ENCODE results near the gene SACS. TPM values are rescaled to one million over a fixed set of nuclear protein-coding genes. Genes with fewer than 3 reads are reported as not detected.

Gene SACS
- total and polyA plus RNA-seq, 2 donors (not counting 1 experiment from before 2014, with no cell fraction given) = 6.8 to 21.4 TPM

- H4K20me1 ChIP-seq (ENCODE audit: control insufficient read depth, insufficient read depth, low read length, poor library complexity, severe bottlenecking) = no peaks in the 10 kb centered on the region
Observed at GRCh38 chr13:23447927-23448326, 14.4 kb upstream of the SACS start.

DNA sequence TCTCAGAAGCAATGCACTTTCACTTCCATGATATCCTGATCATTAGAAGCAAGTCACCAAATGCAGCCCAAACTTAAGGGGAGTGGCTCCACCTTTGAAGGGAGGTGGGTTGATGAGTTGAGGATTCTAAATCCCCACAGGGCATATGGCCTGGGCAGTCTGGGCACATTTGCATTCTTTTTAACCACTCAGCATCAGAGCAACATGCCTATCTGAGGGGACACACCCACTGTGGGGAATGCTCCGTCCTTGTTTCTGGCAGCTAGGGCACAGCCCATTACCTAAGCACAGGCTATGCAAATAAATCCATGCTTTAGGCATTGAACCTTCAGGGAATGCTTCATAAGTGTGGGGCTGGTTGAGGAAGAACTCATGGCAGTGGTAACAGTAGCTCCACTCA is 12.3 kb upstream of the SACS start:
- Histone ChIP-seq H3K36me3 (replicated peaks in 1 of 2; ENCODE audit: control extremely low read depth in 1 of 2, control insufficient read depth in 1 of 2, extremely low read depth in 1 of 2, insufficient read depth in 2 of 2, low read length in 1 of 2) (no peaks in the 10 kb centered on the region), H3K27me3 (replicated peaks in 1 of 4; ENCODE audit: control extremely low read depth in 1 of 4, control insufficient read depth in 3 of 4, insufficient read depth in 4 of 4, low read length in 3 of 4) (peaks cover 0 to 4% (median 1%) of the 10 kb centered on the region in 4 experiments), H3K4me1 (ENCODE audit: control insufficient read depth in 2 of 2, insufficient read depth in 2 of 2, low read length in 2 of 2) (no peaks in the 10 kb centered on the region), H4K20me1 (ENCODE audit: control insufficient read depth, insufficient read depth, low read length, poor library complexity, severe bottlenecking) (no peaks in the 10 kb centered on the region), H2AFZ (ENCODE audit: insufficient read depth, low read depth, low read length, poor library complexity, severe bottlenecking) (no peak overlapping the region), H3K4me2 (replicated peaks; ENCODE audit: low read depth, low read length, poor library complexity, severe bottlenecking) (no peak overlapping the region), H3K27ac (ENCODE audit: low read length in 2 of 2) (no peak overlapping the region), H3K9ac (ENCODE audit: low read length) (no peak overlapping the region), H3K4me3 (ENCODE audit: control extremely low read depth in 1 of 5, extremely low read depth in 1 of 5, insufficient read depth in 1 of 5, low read depth in 2 of 5, low read length in 4 of 5) (no peak overlapping the region), H3K79me2 (ENCODE audit: control insufficient read depth, insufficient read depth, low read length) (no peaks in the 10 kb centered on the region), H3K9me3 (ENCODE audit: control extremely low read depth in 1 of 3, control insufficient read depth in 2 of 3, insufficient read depth in 1 of 3, low read length in 2 of 3) (no peaks in the 10 kb centered on the region)
- CTCF ChIA-PET = no interaction called here
- Mint-ChIP-seq H3K4me3 (no peak overlapping the region), H3K9me3 (ENCODE audit: insufficient read depth) (no peaks in the 10 kb centered on the region), H3K27ac (no peak overlapping the region), H3K4me1 (peaks cover 2% of the 10 kb centered on the region), H3K27me3 (peaks cover 8% of the 10 kb centered on the region)
- WGBS (ENCODE audit: insufficient coverage) = no CpG with 5 or more reads among the region's 1 CpG
- DNase-seq (no peak), ATAC-seq (ENCODE audit: low read depth) (no peak)
- POLR2A ChIA-PET = no interaction called here
- intact Hi-C loops (cut with micrococcal nuclease) = no loop called here
- TF ChIP-seq EZH2 (IDR thresholded peaks at IDR 0.05; ENCODE audit: borderline replicate concordance, insufficient read depth, low read depth, low read length, poor library complexity, severe bottlenecking) = no peak
- TF ChIP-seq, protein P1, sequence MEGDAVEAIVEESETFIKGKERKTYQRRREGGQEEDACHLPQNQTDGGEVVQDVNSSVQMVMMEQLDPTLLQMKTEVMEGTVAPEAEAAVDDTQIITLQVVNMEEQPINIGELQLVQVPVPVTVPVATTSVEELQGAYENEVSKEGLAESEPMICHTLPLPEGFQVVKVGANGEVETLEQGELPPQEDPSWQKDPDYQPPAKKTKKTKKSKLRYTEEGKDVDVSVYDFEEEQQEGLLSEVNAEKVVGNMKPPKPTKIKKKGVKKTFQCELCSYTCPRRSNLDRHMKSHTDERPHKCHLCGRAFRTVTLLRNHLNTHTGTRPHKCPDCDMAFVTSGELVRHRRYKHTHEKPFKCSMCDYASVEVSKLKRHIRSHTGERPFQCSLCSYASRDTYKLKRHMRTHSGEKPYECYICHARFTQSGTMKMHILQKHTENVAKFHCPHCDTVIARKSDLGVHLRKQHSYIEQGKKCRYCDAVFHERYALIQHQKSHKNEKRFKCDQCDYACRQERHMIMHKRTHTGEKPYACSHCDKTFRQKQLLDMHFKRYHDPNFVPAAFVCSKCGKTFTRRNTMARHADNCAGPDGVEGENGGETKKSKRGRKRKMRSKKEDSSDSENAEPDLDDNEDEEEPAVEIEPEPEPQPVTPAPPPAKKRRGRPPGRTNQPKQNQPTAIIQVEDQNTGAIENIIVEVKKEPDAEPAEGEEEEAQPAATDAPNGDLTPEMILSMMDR (IDR thresholded peaks at IDR 0.05) = no peak

More at GRCh38 chr13:23447927-23448326, 14.4 kb upstream of the SACS start:
- no peak overlapping the region for H3K27ac Mint-ChIP-seq
- DNase-seq (no peak), ATAC-seq (ENCODE audit: low read depth) (no peak)
- H3K79me2 ChIP-seq (ENCODE audit: control insufficient read depth, insufficient read depth, low read length) = no peaks in the 10 kb centered on the region
- no peaks in the 10 kb centered on the region for H3K36me3 ChIP-seq (replicated peaks in 1 of 2; ENCODE audit: control extremely low read depth in 1 of 2, control insufficient read depth in 1 of 2, extremely low read depth in 1 of 2, insufficient read depth in 2 of 2, low read length in 1 of 2)
- TF ChIP-seq, protein P1 (IDR thresholded peaks at IDR 0.05) = no peak
- TF ChIP-seq EZH2 (IDR thresholded peaks at IDR 0.05; ENCODE audit: borderline replicate concordance, insufficient read depth, low read depth, low read length, poor library complexity, severe bottlenecking) = no peak
- no peak overlapping the region for H3K4me2 ChIP-seq (replicated peaks; ENCODE audit: low read depth, low read length, poor library complexity, severe bottlenecking)
- intact Hi-C loops (cut with micrococcal nuclease) = no loop called here
- H3K9ac ChIP-seq (ENCODE audit: low read length) = no peak overlapping the region
- no peak overlapping the region for H3K4me3 ChIP-seq (ENCODE audit: control extremely low read depth in 1 of 5, extremely low read depth in 1 of 5, insufficient read depth in 1 of 5, low read depth in 2 of 5, low read length in 4 of 5)
- peaks cover 0 to 12% (median 1%) of the 10 kb centered on the region in 4 experiments for H3K27me3 ChIP-seq (replicated peaks in 1 of 4; ENCODE audit: control extremely low read depth in 1 of 4, control insufficient read depth in 3 of 4, insufficient read depth in 4 of 4, low read length in 3 of 4)
- H3K9me3 Mint-ChIP-seq (ENCODE audit: insufficient read depth) = no peaks in the 10 kb centered on the region
- H3K4me3 Mint-ChIP-seq = no peak overlapping the region
- no peak overlapping the region for H3K27ac ChIP-seq (ENCODE audit: low read length in 2 of 2)
- no peak overlapping the region for H2AFZ ChIP-seq (ENCODE audit: insufficient read depth, low read depth, low read length, poor library complexity, severe bottlenecking)
- ChIA-PET POLR2A (no interaction called here), CTCF (no interaction called here)
- H3K4me1 ChIP-seq (ENCODE audit: control insufficient read depth in 2 of 2, insufficient read depth in 2 of 2, low read length in 2 of 2) = no peaks in the 10 kb centered on the region
- peaks cover 2% of the 10 kb centered on the region for H3K4me1 Mint-ChIP-seq
- 94% methylated on average over 2 of the region's 3 CpGs for WGBS (ENCODE audit: insufficient coverage)
- peaks cover 19% of the 10 kb centered on the region for H3K27me3 Mint-ChIP-seq
- H3K9me3 ChIP-seq (ENCODE audit: control extremely low read depth in 1 of 3, control insufficient read depth in 2 of 3, insufficient read depth in 1 of 3, low read length in 2 of 3) = no peaks in the 10 kb centered on the region
